Stomach (tissue), 9 donors: Measurements from ENCODE around the gene PIK3R2. TPM values are rescaled to one million over a fixed set of nuclear protein-coding genes. Genes with fewer than 3 reads are reported as not detected.
A peak's percentile ranks its signal among the peaks of the same experiment; 100 is the strongest.

Experiments used
- DNase-seq, 2 donors: peaks; one replicate each; pipeline versions ENCODE4 v3.0.0 to v3.0.0-alpha.2; 2013 to 2019
- H3K27ac ChIP-seq, 5 donors: fragments of 200-600 bp in 4 of 5; sonication (generic) in 4 of 5; one replicate each; pipeline ENCODE4 v1.5.1; 2013 to 2019; ENCODE audit warnings: mild to moderate bottlenecking in 1 of 5, moderate library complexity in 1 of 5
- H3K27me3 ChIP-seq, 3 donors: fragments of 200-600 bp; sonication (generic); one replicate each; pipeline ENCODE4 v1.5.1; 2017 to 2019; ENCODE audit warnings: mixed run types in 1 of 3
- H3K36me3 ChIP-seq, 4 donors: fragments of 200-600 bp; sonication (generic); 1 replicate in 3 of 4; 2 replicates in 1 of 4; pipeline ENCODE4 v1.5.1; 2016 to 2019
- H3K4me1 ChIP-seq, 4 donors: fragments of 200-600 bp; sonication (generic); one replicate each; pipeline ENCODE4 v1.5.1; 2016 to 2019
- H3K4me3 ChIP-seq, 4 donors: fragments of 200-600 bp; sonication (generic) in 3 of 4; one replicate each; pipeline ENCODE4 v1.5.1; 2016 to 2019; ENCODE audit warnings: mild to moderate bottlenecking in 1 of 4
- H3K9me3 ChIP-seq, 4 donors: fragments of 200-600 bp; sonication (generic); one replicate each; pipeline ENCODE4 v1.5.1; 2016 to 2019
- EP300 ChIP-seq: sonication (generic); formaldehyde crosslinking; IDR thresholded peaks from one replicate; pipeline ENCODE4 v1.6.1; 2017; ENCODE audit warnings: antibody characterized with exemption
- POLR2A ChIP-seq, 4 donors: fragments of 450-650 bp; IDR thresholded peaks; one replicate each; pipeline ENCODE4 v1.6.1; 2016; ENCODE audit warnings: antibody characterized with exemption in 4 of 4, control low read depth in 2 of 4, mild to moderate bottlenecking in 1 of 4, moderate library complexity in 1 of 4
- POLR2AphosphoS5 ChIP-seq, 3 donors: sonication (generic); formaldehyde crosslinking; IDR thresholded peaks; one replicate each; pipeline ENCODE4 v1.6.1; 2016; ENCODE audit warnings: antibody characterized with exemption in 3 of 3
- WGBS, 5 donors: extraction: QIAGEN DNeasy Blood & Tissue Kit in 3 of 5; methylation state at CpG; one replicate each; pipeline versions ENCODE4 v1.1.5 to v1.1.7; 2013 to 2018; 5-methylcytosine and 5-hydroxymethylcytosine counted together
- intact Hi-C: fragments of 100-400 bp; cut with DNase I; formaldehyde crosslinking; loops from one replicate; pipeline ENCODE4 v1.15.1; 2023; ENCODE audit warnings: low total_unique reads
- polyA plus RNA-seq, 3 donors: library from polyadenylated mRNA; stranded (reverse); fragments of 200-250 nt; gene quantifications; one replicate each; pipeline ENCODE4 v1.2.3, GENCODE V29; 2013
- total RNA-seq, 5 donors: library from RNA; depleted of rRNA; stranded (reverse); fragments of >200 nt; gene quantifications; one replicate each; pipeline versions ENCODE4 v1.1.0 to v1.2.3, GENCODE V29; 2014 to 2016
- TF ChIP-seq, protein P1 (sequence below), 7 experiments: fragments of 450-650 bp in 4 of 7; fragments of 200-600 bp in 3 of 7; sonication (generic) in 3 of 7; IDR thresholded peaks; one replicate each; pipeline ENCODE4 v1.5.1; 2016 to 2019; ENCODE audit warnings: antibody characterized with exemption in 7 of 7, control low read depth in 2 of 7, mild to moderate bottlenecking in 1 of 7
- donor health status: healthy with polysubstance abuse.
- donor health status: Bipolar disorder and iron deficiency.
- donor health status: healthy.

The PIK3R2 gene
- total and polyA plus RNA-seq, 8 donors: 2.0 to 490 (median 10.0) TPM

DNA sequence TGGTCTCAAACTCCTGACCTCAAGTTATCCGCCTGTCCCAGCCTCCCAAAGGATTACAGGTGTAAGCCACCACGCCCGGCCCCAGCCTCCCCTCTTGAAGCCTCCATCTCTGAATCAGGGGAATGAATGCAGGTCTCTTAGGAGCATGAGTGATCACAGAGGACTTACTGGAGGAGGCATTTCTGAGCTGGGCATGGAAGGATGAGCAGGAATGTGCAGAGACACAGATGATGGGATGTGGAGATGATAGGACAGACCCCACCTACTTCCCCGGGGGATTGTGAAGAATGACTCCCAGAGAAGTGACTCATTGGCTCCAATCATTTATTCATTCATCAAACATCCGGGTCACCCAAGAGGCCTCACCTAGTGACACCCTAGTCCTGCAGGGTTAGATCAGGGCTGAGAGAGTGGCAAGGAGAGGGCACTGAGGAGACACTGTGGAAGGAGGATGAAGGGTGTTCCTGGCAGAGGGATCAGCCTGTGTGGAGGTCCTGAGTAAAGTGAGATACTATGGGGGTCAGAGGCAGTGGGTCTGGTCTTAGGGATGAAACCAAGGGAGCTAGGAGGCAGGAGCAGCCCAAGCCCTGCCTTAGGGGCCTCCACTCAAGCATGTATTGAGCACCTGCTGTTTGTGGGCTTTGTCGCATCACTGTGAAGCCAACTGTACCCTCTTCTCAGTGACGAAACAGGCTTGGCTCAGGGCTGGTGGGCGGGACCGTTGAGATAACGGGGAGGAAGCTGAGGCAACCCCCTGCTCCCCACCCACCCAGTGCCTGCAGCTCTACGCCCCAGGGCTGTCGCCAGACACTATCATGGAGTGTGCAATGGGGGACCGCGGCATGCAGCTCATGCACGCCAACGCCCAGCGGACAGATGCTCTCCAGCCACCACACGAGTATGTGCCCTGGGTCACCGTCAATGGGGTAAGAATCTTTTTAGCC lies 23.7 kb downstream of the PIK3R2 start:
- WGBS, 5 donors: 76 to 89% (median 83%) methylated on average over 19 of the region's 19 CpGs

DNA sequence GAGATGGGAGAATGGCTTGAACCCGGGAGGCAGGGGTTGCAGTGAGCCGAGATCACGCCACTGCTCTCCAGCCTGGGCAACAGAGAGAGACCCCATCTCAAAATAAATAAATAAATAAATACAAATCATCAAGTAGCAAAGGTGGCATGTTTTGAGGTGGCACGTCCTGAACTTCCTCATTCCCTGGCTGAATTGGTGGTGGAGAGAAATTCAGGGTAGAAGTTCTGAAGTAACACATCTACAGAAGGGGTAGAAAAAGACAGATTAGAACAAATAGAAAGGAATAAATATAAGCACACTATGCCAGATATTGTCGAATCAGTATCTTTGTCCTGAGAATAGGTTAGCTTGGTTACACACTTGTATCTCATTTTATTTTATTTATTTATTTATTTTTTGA lies 27.0 kb downstream of the PIK3R2 start:
- peaks cover under 1 to 25% (median 9%) of the 10 kb centered on the region in 4 donors for H3K4me1 ChIP-seq
- no peak for TF ChIP-seq POLR2A (IDR thresholded peaks at IDR 0.05)
- TF ChIP-seq, protein P1, sequence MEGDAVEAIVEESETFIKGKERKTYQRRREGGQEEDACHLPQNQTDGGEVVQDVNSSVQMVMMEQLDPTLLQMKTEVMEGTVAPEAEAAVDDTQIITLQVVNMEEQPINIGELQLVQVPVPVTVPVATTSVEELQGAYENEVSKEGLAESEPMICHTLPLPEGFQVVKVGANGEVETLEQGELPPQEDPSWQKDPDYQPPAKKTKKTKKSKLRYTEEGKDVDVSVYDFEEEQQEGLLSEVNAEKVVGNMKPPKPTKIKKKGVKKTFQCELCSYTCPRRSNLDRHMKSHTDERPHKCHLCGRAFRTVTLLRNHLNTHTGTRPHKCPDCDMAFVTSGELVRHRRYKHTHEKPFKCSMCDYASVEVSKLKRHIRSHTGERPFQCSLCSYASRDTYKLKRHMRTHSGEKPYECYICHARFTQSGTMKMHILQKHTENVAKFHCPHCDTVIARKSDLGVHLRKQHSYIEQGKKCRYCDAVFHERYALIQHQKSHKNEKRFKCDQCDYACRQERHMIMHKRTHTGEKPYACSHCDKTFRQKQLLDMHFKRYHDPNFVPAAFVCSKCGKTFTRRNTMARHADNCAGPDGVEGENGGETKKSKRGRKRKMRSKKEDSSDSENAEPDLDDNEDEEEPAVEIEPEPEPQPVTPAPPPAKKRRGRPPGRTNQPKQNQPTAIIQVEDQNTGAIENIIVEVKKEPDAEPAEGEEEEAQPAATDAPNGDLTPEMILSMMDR (IDR thresholded peaks at IDR 0.05): no peak
- no peak for TF ChIP-seq POLR2AphosphoS5 (IDR thresholded peaks at IDR 0.05)
- no peak for TF ChIP-seq EP300
- no peaks in the 10 kb centered on the region for H3K9me3 ChIP-seq
- H3K27me3 ChIP-seq: no peaks in the 10 kb centered on the region
- H3K4me3 ChIP-seq: no peak overlapping the region
- H3K36me3 ChIP-seq: peaks cover 4 to 40% (median 18%) of the 10 kb centered on the region in 4 donors
- intact Hi-C loops: no loop called here
- no peak for DNase-seq
- WGBS, 5 donors: 81 to 93% (median 86%) methylated on average over 5 of the region's 5 CpGs
- H3K27ac ChIP-seq: no peak overlapping the region

More for the DNA sequence above, 23.7 kb downstream of the PIK3R2 start:
- no peak for DNase-seq
- Histone ChIP-seq H3K9me3 (no peaks in the 10 kb centered on the region), H3K4me1 (peaks cover 16 to 43% (median 29%) of the 10 kb centered on the region in 4 donors), H3K36me3 (peaks cover 4 to 40% (median 18%) of the 10 kb centered on the region in 4 donors), H3K27me3 (no peaks in the 10 kb centered on the region), H3K27ac (no peak overlapping the region), H3K4me3 (no peak overlapping the region)
- TF ChIP-seq, protein P1 (IDR thresholded peaks at IDR 0.05): no peak
- no peak for TF ChIP-seq POLR2AphosphoS5 (IDR thresholded peaks at IDR 0.05)
- no peak for TF ChIP-seq EP300
- no peak for TF ChIP-seq POLR2A (IDR thresholded peaks at IDR 0.05)
- intact Hi-C loops: no loop called here

DNA sequence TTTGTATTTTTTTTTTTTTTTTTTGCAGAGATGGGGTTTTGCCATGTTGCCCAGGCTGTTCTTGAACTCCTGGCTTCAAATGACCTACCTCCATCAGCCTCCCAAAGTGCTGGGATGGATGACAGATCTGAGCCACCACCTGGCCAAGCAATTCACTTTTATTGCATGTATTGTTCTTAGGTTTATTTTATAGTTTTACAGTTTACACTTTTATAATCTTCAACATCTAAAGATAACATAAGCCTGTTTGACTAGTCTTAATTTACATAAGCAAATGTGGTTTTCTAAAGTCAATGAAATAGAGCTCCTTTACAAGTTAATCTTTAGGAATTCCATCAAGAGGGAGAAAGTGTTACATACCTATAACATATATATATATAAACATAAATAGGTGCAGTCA lies 30.6 kb downstream of the PIK3R2 start:
- DNase-seq: peak in 1 of 2 donors; percentile 40
- peaks cover 0 to 7% (median 2%) of the 10 kb centered on the region in 4 donors for H3K4me1 ChIP-seq
- intact Hi-C loops: no loop called here
- H3K4me3 ChIP-seq: no peak overlapping the region
- TF ChIP-seq POLR2A (IDR thresholded peaks at IDR 0.05) (no peak), EP300 (no peak), POLR2AphosphoS5 (IDR thresholded peaks at IDR 0.05) (no peak)
- TF ChIP-seq, protein P1 (IDR thresholded peaks at IDR 0.05): no peak
- peak overlapping the region in 2 of 5 donors; percentile 38 to 47 for H3K27ac ChIP-seq
- H3K36me3 ChIP-seq: peaks cover 0 to 6% (median 0%) of the 10 kb centered on the region in 4 donors
- H3K9me3 ChIP-seq: no peaks in the 10 kb centered on the region
- no peaks in the 10 kb centered on the region for H3K27me3 ChIP-seq

DNA sequence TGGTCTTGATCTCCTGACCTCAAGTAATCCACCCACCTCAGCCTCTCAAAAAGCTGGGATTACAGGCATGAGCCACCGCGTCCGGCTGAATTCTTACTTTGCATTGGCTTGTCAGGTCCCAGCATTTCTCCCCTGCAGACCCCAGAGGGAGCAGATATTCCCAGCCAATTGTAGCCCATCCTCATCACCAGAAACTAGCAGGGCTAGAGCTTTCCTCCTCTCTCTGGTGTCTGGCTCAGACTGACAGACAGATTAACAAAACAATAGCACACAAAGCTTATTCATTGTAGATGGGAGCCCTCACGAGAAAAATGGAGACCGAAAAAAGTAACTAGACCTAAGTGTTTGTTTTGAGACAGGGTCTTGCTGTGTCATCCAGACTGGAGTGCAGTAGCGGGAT lies 32.6 kb downstream of the PIK3R2 start:
- Histone ChIP-seq H3K9me3 (no peaks in the 10 kb centered on the region), H3K36me3 (no peaks in the 10 kb centered on the region), H3K4me3 (no peak overlapping the region), H3K27ac (no peak overlapping the region), H3K27me3 (no peaks in the 10 kb centered on the region), H3K4me1 (peaks cover 0 to 7% (median 2%) of the 10 kb centered on the region in 4 donors)
- no peak for DNase-seq
- 58 to 77% (median 75%) methylated on average over 6 of the region's 6 CpGs for WGBS, 5 donors
- intact Hi-C loops: no loop called here
- TF ChIP-seq POLR2AphosphoS5 (IDR thresholded peaks at IDR 0.05) (no peak), EP300 (no peak), POLR2A (IDR thresholded peaks at IDR 0.05) (no peak)
- TF ChIP-seq, protein P1 (IDR thresholded peaks at IDR 0.05): no peak
